Hematopoietic multipotent progenitor cell treated with erythropoietin and hydrocortisone succinate and interleukin-3 and kit ligand, for 6 days (in vitro differentiated cells): ENCODE measurements around the gene RGS4.

Experiments
- DNase-seq: peaks from one replicate; pipeline ENCODE4 v3.0.0-alpha.2; 2015

The RGS4 gene

GRCh38 chr1:163104385-163105099, 35.4 kb downstream of the RGS4 start:
- DNase-seq, result no peak

GRCh38 chr1:163106364-163106987, 37.3 kb downstream of the RGS4 start:
- no peak for DNase-seq

GRCh38 chr1:163107655-163108054, 38.5 kb downstream of the RGS4 start:
- DNase-seq, result no peak

- no peak for DNase-seq
Observed at GRCh38 chr1:163115887-163116286, 46.7 kb downstream of the RGS4 start.

GRCh38 chr1:163119707-163120106, 50.5 kb downstream of the RGS4 start:
- DNase-seq, result no peak

- DNase-seq, result no peak
Observed at GRCh38 chr1:163120372-163120771, 51.2 kb downstream of the RGS4 start.

GRCh38 chr1:163124812-163125211, 55.7 kb downstream of the RGS4 start:
- DNase-seq, result no peak
